Suprapubic skin (tissue), 3 donors: Measurements from ENCODE around the gene TUBGCP6.

Experiments used
- POLR2AphosphoS5 ChIP-seq, 3 donors: sonication (generic); formaldehyde crosslinking; IDR thresholded peaks; one replicate each; pipeline ENCODE4 v1.6.1; 2017; ENCODE audit warnings: antibody characterized with exemption in 3 of 3
- TF ChIP-seq, protein P1 (sequence below), 2 donors: fragments of 200-600 bp in 1 of 2; fragments of 450-650 bp in 1 of 2; sonication (generic) in 1 of 2; IDR thresholded peaks; one replicate each; pipeline ENCODE4 v1.5.1; 2016 to 2019; ENCODE audit warnings: antibody characterized with exemption in 2 of 2, mild to moderate bottlenecking in 1 of 2, moderate library complexity in 1 of 2

DNA sequence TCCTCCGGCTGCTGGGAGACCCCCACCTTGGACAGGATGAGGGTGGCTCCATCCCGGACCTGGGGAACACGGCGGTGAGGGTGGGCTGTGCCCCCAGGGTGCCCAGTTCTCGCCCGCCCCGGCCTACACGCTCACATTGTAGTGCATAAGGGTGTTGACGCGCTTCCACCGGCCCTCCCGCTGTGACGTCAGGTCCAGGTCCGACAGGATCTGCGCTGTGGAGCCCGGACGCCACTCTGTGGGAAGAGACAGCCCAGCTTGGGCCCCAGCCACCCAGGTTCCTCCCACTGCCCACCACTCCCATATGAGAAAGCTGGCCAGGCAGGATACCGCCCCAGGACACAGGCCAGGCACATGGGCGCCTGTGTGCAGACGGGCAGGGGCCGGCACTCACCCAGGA lies 33.6 kb upstream of the TUBGCP6 start:
- TF ChIP-seq, protein P1, sequence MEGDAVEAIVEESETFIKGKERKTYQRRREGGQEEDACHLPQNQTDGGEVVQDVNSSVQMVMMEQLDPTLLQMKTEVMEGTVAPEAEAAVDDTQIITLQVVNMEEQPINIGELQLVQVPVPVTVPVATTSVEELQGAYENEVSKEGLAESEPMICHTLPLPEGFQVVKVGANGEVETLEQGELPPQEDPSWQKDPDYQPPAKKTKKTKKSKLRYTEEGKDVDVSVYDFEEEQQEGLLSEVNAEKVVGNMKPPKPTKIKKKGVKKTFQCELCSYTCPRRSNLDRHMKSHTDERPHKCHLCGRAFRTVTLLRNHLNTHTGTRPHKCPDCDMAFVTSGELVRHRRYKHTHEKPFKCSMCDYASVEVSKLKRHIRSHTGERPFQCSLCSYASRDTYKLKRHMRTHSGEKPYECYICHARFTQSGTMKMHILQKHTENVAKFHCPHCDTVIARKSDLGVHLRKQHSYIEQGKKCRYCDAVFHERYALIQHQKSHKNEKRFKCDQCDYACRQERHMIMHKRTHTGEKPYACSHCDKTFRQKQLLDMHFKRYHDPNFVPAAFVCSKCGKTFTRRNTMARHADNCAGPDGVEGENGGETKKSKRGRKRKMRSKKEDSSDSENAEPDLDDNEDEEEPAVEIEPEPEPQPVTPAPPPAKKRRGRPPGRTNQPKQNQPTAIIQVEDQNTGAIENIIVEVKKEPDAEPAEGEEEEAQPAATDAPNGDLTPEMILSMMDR (IDR thresholded peaks at IDR 0.05) = no peak
- no peak for TF ChIP-seq POLR2AphosphoS5 (IDR thresholded peaks at IDR 0.05)
